HFF-Myc (cell line): Measurements from ENCODE around the gene HESX1.

Experiments used
- DNase-seq: peaks from one replicate; pipeline ENCODE4 v3.0.0-alpha.2; 2011; ENCODE audit warnings: low read depth; ENCODE audit errors: extremely low read depth
- H3K4me3 ChIP-seq: replicated peaks from 2 replicates; pipeline ENCODE4 v1.5.1; 2011; ENCODE audit warnings: low read depth, mild to moderate bottlenecking, control low read depth, low read length
- CTCF ChIP-seq: IDR thresholded peaks from 2 replicates; pipeline ENCODE4 v1.5.1; 2012; ENCODE audit warnings: mild to moderate bottlenecking, low read depth, low read length, control low read depth; ENCODE audit errors: missing control alignments

Gene HESX1

GRCh38 chr3:57169108-57169507 is 30.7 kb downstream of the HESX1 start:
- TF ChIP-seq CTCF: no peak
- no peak for DNase-seq
- no peak overlapping the region for H3K4me3 ChIP-seq

- no peak overlapping the region for H3K4me3 ChIP-seq
- DNase-seq: no peak
- no peak for TF ChIP-seq CTCF
These were observed 31.6 kb downstream of the HESX1 start for GRCh38 chr3:57168151-57168550.

- DNase-seq: no peak
- H3K4me3 ChIP-seq: no peak overlapping the region
- no peak for TF ChIP-seq CTCF
These were observed 33.1 kb downstream of the HESX1 start for GRCh38 chr3:57166660-57167059.

GRCh38 chr3:57165641-57166040 is 34.1 kb downstream of the HESX1 start:
- DNase-seq: no peak
- TF ChIP-seq CTCF: no peak
- no peak overlapping the region for H3K4me3 ChIP-seq

- DNase-seq: no peak
- peak within 1 kb of the TSS; percentile 78 for H3K4me3 ChIP-seq
- no peak for TF ChIP-seq CTCF
These were observed 34.9 kb downstream of the HESX1 start, which contains the start of gene IL17RD for GRCh38 chr3:57164657-57165573. Gene IL17RD (minus strand): TSS chr3:57165353. CDS start chr3:57165286, 67 bp downstream.

GRCh38 chr3:57164217-57164656 is 35.5 kb downstream of the HESX1 start:
- DNase-seq: no peak
- peak overlapping the region; percentile 78 for H3K4me3 ChIP-seq
- TF ChIP-seq CTCF: no peak

GRCh38 chr3:57163751-57164150 is 36.0 kb downstream of the HESX1 start:
- TF ChIP-seq CTCF: no peak

More at GRCh38 chr3:57163751-57164150, 36.0 kb downstream of the HESX1 start:
- no peak for DNase-seq
- peak overlapping the region; percentile 78 for H3K4me3 ChIP-seq
